Measurements from ENCODE around the gene CDC42EP4. TPM values are rescaled to one million over a fixed set of nuclear protein-coding genes. Genes with fewer than 3 reads are reported as not detected.
A peak's percentile ranks its signal among the peaks of the same experiment; 100 is the strongest.
"Not testable (repeated sequence)": the region's sequence is repeated elsewhere in the genome, so short reads cannot be mapped to it uniquely, and the experiment has no call there.

Gene CDC42EP4
- total RNA-seq, 1 donor from 2014 or later: 0.86 TPM

DNA sequence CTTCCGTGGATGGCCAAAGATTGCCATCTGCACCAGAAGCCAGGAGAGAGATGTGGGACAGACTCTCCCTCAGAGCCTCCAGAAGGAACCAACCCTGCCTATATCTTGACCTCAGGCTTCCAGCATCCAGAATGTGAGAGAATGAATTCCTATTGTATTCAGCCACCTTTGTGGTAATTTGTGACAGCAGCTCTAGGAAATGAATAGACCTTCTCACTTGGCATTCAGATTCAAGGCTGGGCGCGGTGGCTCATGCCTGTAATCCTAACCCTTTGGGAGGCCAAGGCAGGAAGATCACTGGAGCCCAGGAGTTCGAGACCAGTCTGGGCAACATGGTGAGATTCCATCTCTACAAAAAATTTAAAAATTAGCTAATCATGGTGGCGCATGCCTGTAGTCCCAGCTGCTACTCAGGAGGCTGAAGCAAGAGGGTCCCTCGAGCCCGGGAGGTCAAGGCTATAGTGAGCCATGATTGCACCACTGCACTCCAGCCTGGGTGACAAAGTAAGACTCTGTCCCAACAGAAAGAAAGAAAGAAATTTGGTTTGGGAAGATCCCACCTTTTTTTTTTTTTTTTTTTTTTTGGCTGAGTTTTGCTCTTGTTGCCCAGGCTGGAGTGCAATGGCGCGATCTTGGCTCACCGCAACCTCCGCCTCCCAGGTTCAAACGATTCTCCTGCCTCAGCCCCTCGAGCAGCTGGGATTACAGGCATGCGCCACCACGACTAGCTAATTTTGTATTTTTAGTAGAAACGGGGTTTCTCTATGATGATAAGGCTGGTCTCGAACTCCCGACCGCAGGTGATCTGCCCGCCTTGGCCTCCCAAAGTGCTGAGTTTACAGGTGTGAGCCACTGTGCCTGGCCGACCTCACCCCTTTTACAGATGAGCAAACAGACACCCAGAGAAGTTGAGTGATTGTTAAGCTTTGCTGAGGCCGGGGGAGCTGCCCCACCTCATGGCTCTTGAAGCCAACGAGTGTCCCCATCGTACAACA, 45.9 kb downstream of the CDC42EP4 start:
- Mint-ChIP-seq H3K36me3 (ENCODE audit: low read depth) (no peaks in the 10 kb centered on the region), H3K27ac (no peak overlapping the region), H3K4me1 (no peaks in the 10 kb centered on the region), H3K9me3 (no peaks in the 10 kb centered on the region), H3K27me3 (no peaks in the 10 kb centered on the region), H3K4me3 (no peak overlapping the region)
- intact Hi-C loops (cut with micrococcal nuclease): no loop called here
- DNase-seq: no peak

DNA sequence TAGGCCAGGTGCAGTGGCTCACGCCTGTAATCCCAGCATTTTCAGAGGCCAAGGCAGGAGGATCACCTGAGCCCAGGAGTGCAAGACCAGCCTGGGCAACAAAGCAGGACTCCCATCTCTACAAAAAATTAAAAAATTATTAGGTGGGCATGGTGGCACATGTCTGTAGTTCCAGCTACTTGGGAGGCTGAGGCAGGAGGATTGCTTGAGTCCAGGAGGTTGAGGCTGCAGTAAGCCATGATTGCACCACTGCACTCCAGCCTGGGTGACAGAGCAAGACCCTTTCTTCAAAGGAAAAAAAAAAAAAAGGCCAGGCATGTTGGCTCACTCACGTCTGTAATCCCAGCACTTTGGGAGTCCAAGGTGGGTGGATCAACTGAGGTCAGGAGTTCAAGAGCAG, 47.4 kb downstream of the CDC42EP4 start:
- not testable (repeated sequence) for H3K27ac Mint-ChIP-seq; H3K36me3 Mint-ChIP-seq (ENCODE audit: low read depth)

DNA sequence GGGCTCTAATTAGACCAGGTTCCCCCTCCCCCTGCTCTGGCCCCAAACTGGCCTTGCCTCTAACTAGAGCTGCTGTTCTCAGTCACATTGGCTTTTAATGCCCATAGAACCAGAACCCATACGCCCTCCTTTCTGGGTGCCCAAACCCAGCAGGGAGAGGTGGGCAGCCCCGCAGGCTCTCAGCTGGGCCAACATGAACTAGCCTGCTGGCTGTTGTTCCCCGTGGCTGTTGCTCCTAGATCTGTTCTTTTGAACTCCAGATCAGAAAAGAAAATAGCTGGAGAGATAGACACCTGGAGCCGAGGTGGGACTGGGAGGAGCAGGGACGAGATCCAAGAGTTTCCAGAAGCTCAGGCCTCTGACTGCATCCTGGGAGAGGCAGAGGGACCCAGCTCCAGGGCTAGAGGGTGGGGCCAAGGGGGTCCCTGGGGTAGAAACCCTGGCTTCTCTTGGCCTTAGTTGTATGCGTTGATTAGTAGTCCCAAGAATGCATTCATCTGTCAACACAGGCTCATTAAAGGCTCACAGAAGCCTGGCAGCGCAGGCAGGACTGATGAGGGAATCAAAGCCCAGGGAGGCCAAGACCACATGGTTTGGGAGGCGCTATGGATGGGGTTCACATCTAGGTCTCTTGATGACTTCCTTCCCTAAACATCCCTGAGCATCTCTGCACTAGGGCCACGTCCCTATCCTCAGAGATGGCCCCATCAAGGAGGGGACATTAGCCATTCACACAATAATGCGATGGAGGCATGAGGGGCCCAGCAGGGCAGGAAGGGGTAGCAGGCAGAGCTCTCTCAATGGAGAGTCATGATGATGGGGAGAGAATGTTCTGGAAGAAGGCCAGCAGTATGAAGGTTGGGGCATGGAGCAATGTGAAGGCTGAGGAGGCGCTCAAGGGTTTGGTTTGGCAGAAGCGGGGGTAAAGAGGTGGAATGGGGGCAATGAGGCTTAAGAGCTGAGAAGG, 48.8 kb downstream of the CDC42EP4 start:
- no peak overlapping the region for H3K27ac Mint-ChIP-seq
- no peaks in the 10 kb centered on the region for H3K36me3 Mint-ChIP-seq (ENCODE audit: low read depth)
- H3K4me1 Mint-ChIP-seq: no peaks in the 10 kb centered on the region
- no peak for DNase-seq
- H3K27me3 Mint-ChIP-seq: peaks cover 2% of the 10 kb centered on the region
- intact Hi-C loops (cut with micrococcal nuclease): no loop called here
- no peaks in the 10 kb centered on the region for H3K9me3 Mint-ChIP-seq
- H3K4me3 Mint-ChIP-seq: no peak overlapping the region

More for the DNA sequence above, 47.4 kb downstream of the CDC42EP4 start:
- H3K9me3 Mint-ChIP-seq; H3K27me3 Mint-ChIP-seq; DNase-seq; H3K4me3 Mint-ChIP-seq; H3K4me1 Mint-ChIP-seq; intact Hi-C loops (cut with micrococcal nuclease): not testable (repeated sequence)

DNA sequence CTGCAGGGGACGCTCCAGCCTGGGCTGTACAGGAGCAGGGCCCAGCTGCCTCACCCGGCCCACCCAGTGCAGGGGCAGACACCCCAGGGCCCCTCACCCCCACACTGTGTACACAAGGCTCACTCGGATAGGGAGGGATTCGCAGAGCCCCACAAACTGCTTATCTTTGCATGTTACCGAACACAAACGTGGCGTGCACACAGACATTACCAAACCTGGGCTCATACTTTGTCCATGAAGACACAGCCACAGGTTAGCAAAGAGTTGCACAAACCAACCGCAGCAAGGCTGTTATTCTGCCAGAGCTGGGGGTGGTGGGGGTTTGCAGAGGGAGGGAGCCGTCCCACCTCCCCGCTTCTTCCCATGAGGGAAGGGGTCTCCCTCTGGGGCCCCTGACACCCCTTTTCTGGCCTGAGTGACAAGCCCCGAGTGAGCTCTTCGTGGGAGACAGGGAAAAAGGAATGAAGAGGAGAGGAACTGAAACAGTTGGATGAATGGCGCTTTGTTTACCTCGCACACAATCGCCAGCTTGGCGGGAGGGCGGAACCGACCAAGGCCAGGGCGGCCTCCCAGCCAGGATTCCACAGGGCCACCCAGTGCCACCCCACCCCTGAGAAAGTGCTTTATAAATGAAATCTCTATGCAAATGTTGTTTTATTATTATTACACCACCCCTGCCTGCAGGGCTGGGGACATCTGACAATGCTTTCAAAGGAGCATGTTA, 49.7 kb downstream of the CDC42EP4 start:
- intact Hi-C loops (cut with micrococcal nuclease): no loop called here
- no peak for DNase-seq
- H3K9me3 Mint-ChIP-seq: no peaks in the 10 kb centered on the region
- H3K27me3 Mint-ChIP-seq: peaks cover 2% of the 10 kb centered on the region
- no peak overlapping the region for H3K4me3 Mint-ChIP-seq
- H3K27ac Mint-ChIP-seq: no peak overlapping the region
- H3K4me1 Mint-ChIP-seq: no peaks in the 10 kb centered on the region
- no peaks in the 10 kb centered on the region for H3K36me3 Mint-ChIP-seq (ENCODE audit: low read depth)

DNA sequence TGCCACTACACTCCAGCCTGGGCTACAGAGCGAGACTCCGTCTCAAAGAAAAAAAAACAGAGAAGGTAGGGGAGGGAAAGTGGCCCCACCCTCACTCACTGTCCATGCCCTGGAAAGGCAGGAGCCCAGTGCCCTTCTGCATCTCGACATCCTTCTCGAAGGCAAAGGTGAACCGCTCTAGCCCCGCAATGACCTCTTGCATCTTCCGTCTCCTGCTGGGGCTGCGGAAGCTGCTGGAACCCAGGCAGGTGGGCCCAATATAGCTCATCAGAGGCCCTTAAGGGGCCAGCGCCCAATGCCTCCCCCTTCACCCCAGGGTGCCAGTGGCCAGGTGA, 50.2 kb downstream of the CDC42EP4 start, which contains the start of gene CPSF4L:
TSS of gene CPSF4L (minus strand) at position 264 of the 335 bp plus-strand sequence. CDS start at position 202, 62 bp downstream.
- Mint-ChIP-seq H3K27me3 (peaks cover 2% of the 10 kb centered on the region), H3K4me3 (no peak within 1 kb of the TSS), H3K27ac (no peak within 1 kb of the TSS), H3K4me1 (no peaks in the 10 kb centered on the region), H3K36me3 (ENCODE audit: low read depth) (no peaks in the 10 kb centered on the region), H3K9me3 (no peaks in the 10 kb centered on the region)
- no peak for DNase-seq
- intact Hi-C loops (cut with micrococcal nuclease): no loop called here

DNA sequence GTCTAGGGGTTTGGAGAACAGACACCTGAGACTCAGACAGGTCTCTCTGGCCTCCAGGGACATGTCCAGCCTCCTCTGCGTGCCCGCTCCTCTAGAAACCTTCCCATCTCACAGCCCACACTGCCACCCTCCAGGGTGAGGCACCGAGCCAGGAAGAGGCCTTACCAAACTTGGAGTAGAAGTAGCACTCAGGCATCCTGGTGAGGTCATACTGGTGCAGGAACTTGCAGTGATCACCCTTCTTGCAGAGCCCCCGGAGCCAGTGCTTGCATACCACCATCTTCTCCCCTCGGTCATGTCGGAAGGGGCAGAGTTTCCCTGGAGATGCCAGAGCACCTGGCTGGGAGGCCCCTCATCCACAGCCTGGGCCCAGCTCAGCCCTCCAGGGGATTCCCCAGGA, 54.3 kb downstream of the CDC42EP4 start:
- no peak overlapping the region for H3K4me3 Mint-ChIP-seq
- no peaks in the 10 kb centered on the region for H3K4me1 Mint-ChIP-seq
- intact Hi-C loops (cut with micrococcal nuclease): no loop called here
- peaks cover 2% of the 10 kb centered on the region for H3K27me3 Mint-ChIP-seq
- no peaks in the 10 kb centered on the region for H3K36me3 Mint-ChIP-seq (ENCODE audit: low read depth)
- DNase-seq: no peak
- H3K27ac Mint-ChIP-seq: no peak overlapping the region
- no peaks in the 10 kb centered on the region for H3K9me3 Mint-ChIP-seq

DNA sequence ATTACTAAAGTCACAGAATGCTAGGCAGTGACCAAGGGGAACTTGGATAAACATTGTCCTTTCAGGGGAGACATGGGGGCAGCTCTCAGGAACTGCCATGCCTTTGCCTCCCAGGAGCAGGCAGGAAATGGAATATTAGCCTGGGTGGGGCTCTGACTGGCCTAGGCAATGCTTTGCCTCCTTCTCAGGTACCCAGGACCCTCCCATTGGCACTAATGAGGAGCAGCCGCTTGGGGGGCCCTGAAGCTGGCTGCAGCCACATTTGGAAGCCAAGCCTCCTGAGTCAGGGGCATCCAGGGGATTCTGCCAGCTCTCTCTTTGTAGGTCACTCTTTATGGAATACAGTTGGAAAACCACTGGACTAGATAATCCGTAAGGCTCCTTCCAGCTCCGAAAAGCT, 55.6 kb downstream of the CDC42EP4 start:
- Mint-ChIP-seq H3K27ac (no peak overlapping the region), H3K4me3 (no peak overlapping the region), H3K4me1 (no peaks in the 10 kb centered on the region), H3K9me3 (no peaks in the 10 kb centered on the region), H3K36me3 (ENCODE audit: low read depth) (no peaks in the 10 kb centered on the region), H3K27me3 (peaks cover 2% of the 10 kb centered on the region)
- intact Hi-C loops (cut with micrococcal nuclease): no loop called here
- DNase-seq: no peak

DNA sequence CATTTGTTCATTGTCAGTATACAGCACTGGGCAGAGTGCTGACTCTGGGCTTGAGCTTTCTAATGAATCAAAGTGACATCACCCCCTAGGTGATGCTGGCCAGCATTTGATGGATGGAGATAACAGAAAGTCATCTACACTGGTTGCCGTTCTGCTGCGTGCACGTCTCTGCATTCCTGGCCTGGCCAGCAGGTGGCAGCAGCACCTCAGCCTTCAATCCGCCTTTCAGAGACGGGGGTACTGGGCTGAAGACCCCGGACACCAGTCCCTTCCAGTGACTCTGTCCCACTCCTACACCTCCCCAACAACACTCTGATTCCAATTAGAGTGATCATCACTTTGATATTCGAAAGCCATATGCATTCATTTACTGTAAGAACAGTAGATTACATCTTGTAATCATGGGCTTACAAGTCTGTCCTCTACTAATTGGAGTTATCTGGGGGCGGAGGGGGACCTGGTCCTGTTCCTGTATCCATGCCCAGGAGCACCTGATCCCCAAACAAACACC, 56.1 kb downstream of the CDC42EP4 start:
- H3K9me3 Mint-ChIP-seq: no peaks in the 10 kb centered on the region
- peaks cover 2% of the 10 kb centered on the region for H3K27me3 Mint-ChIP-seq
- no peaks in the 10 kb centered on the region for H3K36me3 Mint-ChIP-seq (ENCODE audit: low read depth)
- DNase-seq: peak; percentile 87
- H3K4me1 Mint-ChIP-seq: no peaks in the 10 kb centered on the region
- no peak overlapping the region for H3K4me3 Mint-ChIP-seq
- intact Hi-C loops (cut with micrococcal nuclease): loop anchor here (1.0 kb wide), 1 partner anchor 115 kb away; no protein-coding TSS in a partner anchor
- H3K27ac Mint-ChIP-seq: no peak overlapping the region

DNA sequence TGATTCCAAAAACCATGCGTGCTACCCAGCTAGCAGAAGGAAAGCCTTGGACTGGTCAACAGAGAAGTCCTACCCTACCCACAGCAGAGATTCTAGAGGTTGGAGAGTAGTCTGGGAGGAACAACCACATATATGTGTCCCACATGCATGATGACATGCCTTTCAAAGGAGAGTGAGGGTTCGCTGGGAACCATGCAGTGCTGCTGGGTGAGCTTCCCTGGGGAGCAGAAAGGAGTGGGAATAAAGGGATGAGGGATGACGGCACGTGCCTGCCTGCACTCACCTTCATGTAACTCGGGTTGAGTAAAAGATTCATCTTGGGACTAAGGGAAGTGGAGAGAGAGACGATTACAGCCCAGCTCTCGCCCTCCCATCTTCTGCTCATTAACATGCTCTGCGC, 59.9 kb downstream of the CDC42EP4 start:
- H3K36me3 Mint-ChIP-seq (ENCODE audit: low read depth): peaks cover 2% of the 10 kb centered on the region
- H3K9me3 Mint-ChIP-seq: no peaks in the 10 kb centered on the region
- H3K27me3 Mint-ChIP-seq: no peaks in the 10 kb centered on the region
- no peak overlapping the region for H3K4me3 Mint-ChIP-seq
- DNase-seq: no peak
- H3K4me1 Mint-ChIP-seq: no peaks in the 10 kb centered on the region
- intact Hi-C loops (cut with micrococcal nuclease): no loop called here
- H3K27ac Mint-ChIP-seq: no peak overlapping the region

DNA sequence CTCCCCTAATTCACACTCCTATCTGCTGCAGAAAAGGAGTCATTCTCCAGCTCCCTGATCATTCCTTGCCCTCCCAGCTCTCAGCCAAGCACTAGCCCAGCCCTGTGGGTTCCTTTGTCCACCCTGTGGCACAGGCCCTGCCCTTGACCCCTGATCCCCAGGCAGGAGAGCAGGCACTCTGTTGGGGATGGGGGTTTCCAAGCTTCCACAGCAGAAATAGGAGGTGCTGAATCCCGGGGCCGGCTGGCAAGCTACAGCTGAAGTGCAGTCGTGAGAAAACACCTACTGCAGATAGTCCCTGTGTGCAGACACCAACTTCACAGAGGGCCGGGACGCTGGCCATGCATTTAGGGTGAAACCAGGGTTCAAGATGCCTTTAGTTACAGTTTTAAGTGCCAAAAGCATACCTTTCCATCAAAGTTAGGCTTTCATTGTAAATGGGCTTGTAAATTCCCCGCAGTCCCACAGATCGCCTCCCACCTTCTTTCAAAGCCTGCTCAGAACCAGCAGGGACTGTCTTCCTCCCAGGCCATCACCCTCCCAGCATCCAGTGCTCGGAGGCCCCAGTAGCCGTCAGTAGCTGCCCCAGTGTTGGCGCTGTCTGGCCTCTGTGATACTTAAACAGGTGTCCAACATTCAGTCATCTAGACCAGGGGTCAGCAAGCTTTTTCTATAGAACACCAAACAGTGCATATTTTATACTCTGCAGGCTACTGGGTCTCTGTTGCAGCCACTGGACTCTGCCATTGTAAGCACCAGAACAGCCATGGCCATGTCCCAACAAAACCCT, 60.8 kb downstream of the CDC42EP4 start:
- H3K27ac Mint-ChIP-seq: no peak overlapping the region
- H3K4me1 Mint-ChIP-seq: no peaks in the 10 kb centered on the region
- no peak for DNase-seq
- peaks cover 2% of the 10 kb centered on the region for H3K36me3 Mint-ChIP-seq (ENCODE audit: low read depth)
- no peaks in the 10 kb centered on the region for H3K9me3 Mint-ChIP-seq
- intact Hi-C loops (cut with micrococcal nuclease): no loop called here
- no peak overlapping the region for H3K4me3 Mint-ChIP-seq
- no peaks in the 10 kb centered on the region for H3K27me3 Mint-ChIP-seq

DNA sequence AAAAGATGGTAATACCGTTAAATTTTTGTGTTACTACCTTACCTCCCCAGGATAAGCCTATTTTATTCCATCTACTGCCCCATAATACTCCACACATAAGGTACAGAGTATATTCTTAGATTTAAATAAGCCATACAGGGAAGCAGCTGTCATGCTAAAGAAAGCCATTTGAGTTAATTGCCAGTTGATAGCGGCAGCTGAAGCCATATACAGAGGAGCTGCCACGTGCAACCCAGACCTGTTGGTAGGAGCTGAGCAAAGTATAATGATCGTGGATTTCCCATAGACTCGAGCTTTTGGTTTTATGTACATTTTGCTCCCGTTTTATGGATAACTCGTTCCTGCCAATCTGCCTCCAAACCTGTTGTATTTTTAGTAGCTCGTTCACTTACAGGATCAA, 62.1 kb downstream of the CDC42EP4 start:
- intact Hi-C loops (cut with micrococcal nuclease): no loop called here
- no peak for DNase-seq
- Mint-ChIP-seq H3K4me1 (no peaks in the 10 kb centered on the region), H3K27ac (no peak overlapping the region), H3K36me3 (ENCODE audit: low read depth) (peaks cover 3% of the 10 kb centered on the region), H3K27me3 (no peaks in the 10 kb centered on the region), H3K4me3 (no peak overlapping the region), H3K9me3 (no peaks in the 10 kb centered on the region)

DNA sequence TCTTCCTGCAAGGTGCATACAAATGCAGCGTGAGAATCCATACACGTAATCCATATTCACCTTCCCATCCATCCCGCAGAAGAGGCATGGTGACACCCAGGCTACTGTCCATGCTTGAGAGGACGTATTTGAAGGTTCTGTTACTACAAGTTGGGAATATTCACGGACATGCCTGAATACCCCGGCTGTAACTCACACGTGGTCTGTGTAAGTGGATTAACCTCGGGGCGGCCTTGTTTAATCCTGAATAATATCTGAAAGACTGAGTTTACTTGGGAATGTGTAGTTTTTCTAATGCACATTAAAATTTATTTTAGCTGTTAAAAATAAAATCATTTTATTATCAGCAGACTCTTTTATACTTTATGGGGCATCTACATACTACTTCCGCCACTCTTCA, 63.3 kb downstream of the CDC42EP4 start:
- Mint-ChIP-seq H3K36me3 (ENCODE audit: low read depth) (peaks cover 7% of the 10 kb centered on the region), H3K4me3 (no peak overlapping the region), H3K27me3 (no peaks in the 10 kb centered on the region), H3K9me3 (no peaks in the 10 kb centered on the region), H3K27ac (no peak overlapping the region), H3K4me1 (no peaks in the 10 kb centered on the region)
- DNase-seq: no peak
- intact Hi-C loops (cut with micrococcal nuclease): no loop called here

DNA sequence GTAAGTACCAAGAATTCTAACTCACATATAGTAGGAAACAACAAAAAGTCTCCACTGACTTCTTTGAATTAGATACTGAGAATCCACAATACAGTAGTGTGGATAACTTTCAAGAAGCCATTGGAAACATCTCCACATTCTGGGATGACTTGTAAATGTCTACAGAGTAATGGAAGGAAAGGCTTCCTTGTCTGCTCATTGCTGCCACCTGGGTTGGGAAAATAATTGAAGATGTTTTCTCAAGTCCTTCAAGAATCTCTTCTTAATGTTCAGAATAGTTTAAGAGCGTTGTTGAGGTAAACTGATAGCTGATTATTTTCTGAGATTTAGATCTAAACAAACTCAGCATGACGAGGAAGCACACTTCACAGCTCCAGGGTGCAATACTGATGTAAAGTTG, 64.1 kb downstream of the CDC42EP4 start:
- Mint-ChIP-seq H3K36me3 (ENCODE audit: low read depth) (peaks cover 9% of the 10 kb centered on the region), H3K9me3 (no peaks in the 10 kb centered on the region), H3K27ac (no peak overlapping the region), H3K27me3 (no peaks in the 10 kb centered on the region), H3K4me1 (no peaks in the 10 kb centered on the region), H3K4me3 (no peak overlapping the region)
- intact Hi-C loops (cut with micrococcal nuclease): no loop called here
- no peak for DNase-seq
